GM11168 (cell line): Measurements from ENCODE around the gene SERAC1.

Source experiments
- in situ Hi-C: fragments of 300-500 bp; cut with MboI; formaldehyde crosslinking; loops from one replicate; pipeline ENCODE4 v1.12.0; 2022; ENCODE audit warnings: low sequenced_read_pairs; ENCODE audit not compliant: unreplicated experiment

The SERAC1 gene

GRCh38 chr6:158168040-158168289 lies at the start of gene SERAC1:
SERAC1 (minus strand) TSS chr6:158168262; CDS start chr6:158158363, 9,899 bp downstream.
- in situ Hi-C loops = no loop called here

- in situ Hi-C loops = no loop called here
Observed at GRCh38 chr6:158213925-158214674, 46.0 kb upstream of the SERAC1 start.

- in situ Hi-C loops = no loop called here
Observed at GRCh38 chr6:158211273-158212055, 43.4 kb upstream of the SERAC1 start.

GRCh38 chr6:158209582-158210333 lies 41.7 kb upstream of the SERAC1 start:
- in situ Hi-C loops = loop anchor here (5.0 kb wide), 1 partner anchor 478 kb away; no protein-coding TSS in a partner anchor

GRCh38 chr6:158208226-158209030 lies 40.4 kb upstream of the SERAC1 start:
- in situ Hi-C loops = loop anchor here (5.0 kb wide), 1 partner anchor 479 kb away; no protein-coding TSS in a partner anchor

GRCh38 chr6:158207422-158207788 lies 39.3 kb upstream of the SERAC1 start:
- in situ Hi-C loops = loop anchor here (5.0 kb wide), 1 partner anchor 480 kb away; no protein-coding TSS in a partner anchor

- in situ Hi-C loops = loop anchor here (5.0 kb wide), 1 partner anchor 480 kb away; no protein-coding TSS in a partner anchor
Observed at GRCh38 chr6:158206740-158207421, 38.8 kb upstream of the SERAC1 start.

- in situ Hi-C loops = loop anchor here (5.0 kb wide), 1 partner anchor 482 kb away; no protein-coding TSS in a partner anchor
Observed at GRCh38 chr6:158205169-158205944, 37.3 kb upstream of the SERAC1 start.

- in situ Hi-C loops = loop anchor here (25.0 kb wide), 1 partner anchor 789 kb away; no protein-coding TSS in a partner anchor
Observed at GRCh38 chr6:158198461-158198860, 30.4 kb upstream of the SERAC1 start.

GRCh38 chr6:158194487-158195280 lies 26.6 kb upstream of the SERAC1 start:
- in situ Hi-C loops = loop anchor here (25.0 kb wide), 1 partner anchor 793 kb away; no protein-coding TSS in a partner anchor

GRCh38 chr6:158191761-158192160 lies 23.7 kb upstream of the SERAC1 start:
- in situ Hi-C loops = loop anchor here (25.0 kb wide), 1 partner anchor 796 kb away; no protein-coding TSS in a partner anchor

GRCh38 chr6:158191032-158191431 lies 23.0 kb upstream of the SERAC1 start:
- in situ Hi-C loops = loop anchor here (25.0 kb wide), 1 partner anchor 796 kb away; no protein-coding TSS in a partner anchor

GRCh38 chr6:158188591-158188990 lies 20.5 kb upstream of the SERAC1 start:
- in situ Hi-C loops = loop anchor here (25.0 kb wide), 1 partner anchor 799 kb away; no protein-coding TSS in a partner anchor

GRCh38 chr6:158185729-158186456 lies 17.8 kb upstream of the SERAC1 start:
- in situ Hi-C loops = loop anchor here (25.0 kb wide), 1 partner anchor 801 kb away; no protein-coding TSS in a partner anchor

- in situ Hi-C loops = loop anchor here (25.0 kb wide), 1 partner anchor 803 kb away; no protein-coding TSS in a partner anchor
Observed at GRCh38 chr6:158184608-158185007, 16.5 kb upstream of the SERAC1 start.

- in situ Hi-C loops = loop anchor here (25.0 kb wide), 1 partner anchor 804 kb away; no protein-coding TSS in a partner anchor
Observed at GRCh38 chr6:158183174-158183972, 15.3 kb upstream of the SERAC1 start.
